Measurements from ENCODE around the gene RALGAPB. TPM values are rescaled to one million over a fixed set of nuclear protein-coding genes. Genes with fewer than 3 reads are reported as not detected.
"Not testable (repeated sequence)": the region's sequence is repeated elsewhere in the genome, so short reads cannot be mapped to it uniquely, and the experiment has no call there.

RALGAPB gene
- polyA plus RNA-seq, 3 donors, result 5.3 to 8.7 (median 6.2) TPM

DNA sequence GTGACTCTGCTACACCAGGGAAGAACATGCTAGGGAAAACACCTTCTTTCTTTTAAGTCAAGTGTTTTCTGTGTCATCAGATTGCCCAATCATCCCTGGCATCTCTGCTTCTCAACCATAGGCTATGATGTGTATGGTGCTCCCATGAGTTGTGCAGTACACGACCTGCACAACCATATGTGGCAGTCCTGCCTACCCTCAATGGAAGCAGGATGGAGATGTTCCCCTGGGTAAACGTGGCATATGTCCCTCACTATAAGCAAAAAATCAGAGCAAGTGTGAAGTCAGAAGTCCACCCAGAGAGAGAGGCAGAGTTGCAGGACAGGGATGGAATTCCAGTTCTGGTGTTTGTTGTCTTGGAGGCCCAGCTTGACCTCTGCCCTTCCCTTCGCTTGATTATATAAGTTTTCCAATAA is 27.3 kb upstream of the RALGAPB start:
- WGBS, 3 donors, result 82 to 91% (median 83%) methylated on average over 3 of the region's 3 CpGs
- no peak overlapping the region for H3K27ac ChIP-seq (ENCODE audit: low read depth, low read length)

DNA sequence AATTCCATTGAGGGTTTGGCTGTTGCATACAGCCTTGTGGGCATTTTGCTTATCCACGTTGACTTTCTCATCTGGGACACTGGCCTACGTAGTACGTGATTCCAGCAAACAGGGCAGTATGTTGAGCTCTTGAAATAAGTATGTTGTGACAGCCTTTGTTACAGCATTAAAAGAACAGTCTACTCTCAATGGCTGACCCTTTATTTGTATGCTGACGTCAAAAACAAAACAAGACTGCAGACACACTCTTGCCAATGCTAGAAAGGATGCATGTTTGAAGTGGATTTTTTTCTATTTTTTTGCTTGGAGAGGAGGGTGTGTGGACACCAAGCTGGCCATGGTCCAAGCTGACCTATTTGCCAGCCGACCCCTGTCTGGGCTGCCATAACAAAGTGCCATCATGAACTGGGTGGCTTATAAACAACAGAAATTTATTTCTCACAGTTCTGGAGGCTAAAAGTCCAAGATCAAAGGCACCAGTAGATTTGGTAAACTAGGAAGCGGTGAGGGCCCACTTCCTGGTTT is 26.7 kb upstream of the RALGAPB start:
- H3K27ac ChIP-seq (ENCODE audit: low read depth, low read length), result no peak overlapping the region
- WGBS, 3 donors, result 59 to 80% (median 74%) methylated on average over 6 of the region's 6 CpGs

DNA sequence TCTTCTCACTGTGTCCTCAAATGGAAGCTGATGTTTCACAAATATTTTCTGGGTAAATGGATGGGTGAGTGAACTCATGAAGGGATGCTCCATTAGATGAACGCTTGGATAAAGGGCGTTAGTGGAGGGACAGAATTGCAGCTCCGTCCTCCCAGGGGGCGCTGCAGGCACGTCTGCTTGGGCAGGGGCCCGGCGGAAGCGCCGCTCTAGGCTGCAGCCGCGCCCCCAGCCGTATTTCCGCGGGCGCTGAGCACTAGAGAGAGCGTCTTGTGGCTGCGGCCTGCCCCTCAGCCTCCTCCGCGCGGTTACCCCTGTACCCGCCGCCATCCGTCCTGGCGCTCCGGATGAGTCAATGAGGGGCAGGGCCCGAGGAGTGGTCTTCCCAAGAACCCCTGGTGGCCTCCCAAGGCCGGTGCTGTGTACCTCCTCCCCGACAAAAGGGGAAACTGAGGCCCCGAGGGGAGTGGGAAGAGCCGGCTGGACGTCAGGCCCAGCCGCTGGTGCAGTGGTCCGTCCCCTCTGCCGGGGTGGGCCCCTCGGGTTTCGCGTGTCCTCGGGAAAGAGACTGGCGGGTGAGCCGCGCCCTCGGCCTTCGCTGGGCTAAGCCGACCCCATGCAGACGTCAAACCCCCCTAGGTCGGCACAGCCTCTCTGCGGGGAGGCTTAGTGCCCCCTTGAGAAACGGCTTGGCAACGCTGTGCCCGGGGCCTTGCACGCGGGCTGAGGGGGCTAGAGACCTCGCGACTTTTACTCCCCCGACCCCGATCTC is 26.0 kb upstream of the RALGAPB start:
- WGBS, 3 donors, result 1 to 2% (median 2%) methylated on average over 52 to 56 of the region's 56 CpGs
- no peak overlapping the region for H3K27ac ChIP-seq (ENCODE audit: low read depth, low read length)

DNA sequence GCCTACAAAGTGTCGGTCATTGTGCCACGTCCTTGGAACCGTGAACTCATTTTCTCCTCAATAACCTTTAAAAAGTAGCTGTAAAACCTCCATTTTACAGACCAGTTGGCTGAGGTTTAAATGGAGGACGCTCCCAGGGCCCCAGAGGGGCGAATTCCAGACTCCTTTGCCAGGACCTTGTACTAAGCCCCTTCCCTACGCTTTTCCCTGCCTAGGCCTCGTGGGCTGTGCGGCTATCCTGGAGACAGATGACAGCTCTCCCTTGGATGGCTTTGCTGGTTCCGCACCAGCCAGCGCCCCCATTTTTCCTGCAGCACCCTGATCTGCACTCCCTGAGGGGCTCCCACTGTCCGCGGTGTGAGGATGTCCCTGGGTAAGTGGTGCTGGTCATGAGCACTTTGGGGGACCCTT is 25.4 kb upstream of the RALGAPB start:
- H3K27ac ChIP-seq (ENCODE audit: low read depth, low read length), result no peak overlapping the region
- WGBS, 3 donors, result 34 to 49% (median 48%) methylated on average over 12 of the region's 12 CpGs

- 84 to 87% (median 86%) methylated on average over 10 of the region's 10 CpGs for WGBS, 3 donors
- H3K27ac ChIP-seq (ENCODE audit: low read depth, low read length), result no peak overlapping the region
Observed at GRCh38 chr20:38447931-38448675, 24.5 kb upstream of the RALGAPB start.

DNA sequence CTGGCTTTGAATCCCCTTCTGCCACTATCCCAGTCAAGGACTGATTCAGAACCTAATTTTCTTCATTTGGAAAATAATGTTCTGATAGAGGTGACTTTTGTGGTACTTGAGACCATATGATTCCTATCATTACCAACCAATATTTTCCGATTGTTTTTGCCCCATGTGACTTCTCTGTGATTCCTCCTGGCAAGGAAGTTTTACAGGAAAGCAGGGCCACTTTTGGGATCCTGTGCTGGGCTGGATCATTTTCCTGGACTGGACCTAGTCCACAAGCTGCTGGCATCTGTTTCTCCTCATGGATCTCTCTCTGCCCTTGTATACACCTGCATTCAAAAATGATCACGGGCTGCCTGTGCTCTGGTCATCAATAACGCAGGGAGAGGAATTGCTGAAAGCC is 23.6 kb upstream of the RALGAPB start:
- WGBS, 3 donors, result 75 to 82% (median 81%) methylated on average over 3 of the region's 3 CpGs
- H3K27ac ChIP-seq (ENCODE audit: low read depth, low read length), result no peak overlapping the region

GRCh38 chr20:38450412-38450975 is 22.1 kb upstream of the RALGAPB start:
- WGBS, 3 donors, result 83 to 91% (median 88%) methylated on average over 7 of the region's 7 CpGs
- H3K27ac ChIP-seq (ENCODE audit: low read depth, low read length), result no peak overlapping the region

GRCh38 chr20:38452880-38453624 is 19.6 kb upstream of the RALGAPB start:
- H3K27ac ChIP-seq (ENCODE audit: low read depth, low read length), result no peak overlapping the region
- WGBS, 3 donors, result 79 to 87% (median 83%) methylated on average over 15 to 18 of the region's 19 CpGs

DNA sequence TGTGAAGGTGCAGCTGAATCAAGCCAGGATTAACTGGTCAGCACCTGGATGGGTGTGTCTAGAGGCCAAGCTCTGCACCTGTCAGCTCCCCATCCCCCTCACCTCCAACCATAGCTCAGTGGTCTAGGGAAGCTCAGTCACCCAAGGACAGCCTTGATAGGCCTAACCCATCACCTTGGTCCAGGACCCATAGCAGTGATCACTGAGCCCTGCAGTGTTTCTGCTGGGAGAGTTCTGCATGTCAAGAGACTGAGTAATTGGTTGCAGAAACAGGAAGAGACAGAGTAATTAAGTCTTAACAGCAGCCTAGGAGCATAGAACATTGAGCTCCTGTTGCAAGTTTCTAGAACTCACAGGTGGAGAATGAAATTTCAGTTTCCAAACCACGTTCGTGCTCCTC is 18.7 kb upstream of the RALGAPB start:
- H3K27ac ChIP-seq (ENCODE audit: low read depth, low read length), result no peak overlapping the region
- 89 to 93% (median 93%) methylated on average over 2 of the region's 2 CpGs for WGBS, 3 donors

DNA sequence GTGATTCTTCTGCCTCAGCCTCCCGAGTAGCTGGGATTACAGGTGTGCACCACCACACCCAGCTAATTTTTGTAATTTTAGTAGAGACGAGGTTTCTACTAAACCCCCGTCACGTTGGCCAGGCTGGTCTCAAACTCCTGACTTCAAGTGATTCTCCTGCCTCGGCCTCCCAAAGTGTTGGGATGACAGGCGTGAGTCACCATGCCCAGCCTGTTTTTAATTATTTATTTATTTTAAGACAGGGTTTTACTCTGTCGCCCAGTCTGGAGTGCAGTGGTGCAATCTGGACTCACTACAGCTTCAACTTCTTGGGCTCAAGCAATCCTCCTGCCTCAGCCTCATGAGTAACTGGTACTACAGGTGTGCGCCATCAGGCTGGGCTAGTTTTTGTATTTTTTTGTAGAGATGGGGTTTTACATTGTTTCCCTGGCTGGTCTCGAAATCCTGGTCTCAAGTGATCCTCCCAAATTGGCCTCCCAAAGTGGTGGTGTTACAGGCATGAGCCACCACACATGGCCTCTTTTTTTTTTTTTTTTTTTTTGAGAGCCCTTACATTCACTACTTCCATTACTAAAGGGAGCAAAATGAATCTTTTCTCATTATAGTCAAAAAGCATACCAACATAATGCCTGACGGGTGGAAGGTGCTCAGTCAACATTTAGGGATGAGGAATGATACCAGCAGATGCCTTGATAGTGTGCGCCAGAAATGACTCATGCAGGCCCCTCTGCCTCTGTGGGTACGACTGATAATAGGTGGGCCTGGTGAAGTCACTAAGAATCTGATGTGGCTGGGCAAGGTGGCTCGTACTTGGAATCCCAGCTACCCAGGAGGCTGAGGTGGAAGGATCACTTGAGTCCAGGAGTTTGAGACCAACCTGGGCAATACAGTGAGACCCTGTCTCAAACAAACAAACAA is 17.8 kb upstream of the RALGAPB start:
- H3K27ac ChIP-seq (ENCODE audit: low read depth, low read length), result no peak overlapping the region
- 91 to 95% (median 92%) methylated on average over 13 of the region's 13 CpGs for WGBS, 3 donors

GRCh38 chr20:38458314-38458713 is 14.3 kb upstream of the RALGAPB start:
- WGBS, 3 donors, result 90 to 95% (median 94%) methylated on average over 5 of the region's 5 CpGs
- no peak overlapping the region for H3K27ac ChIP-seq (ENCODE audit: low read depth, low read length)

DNA sequence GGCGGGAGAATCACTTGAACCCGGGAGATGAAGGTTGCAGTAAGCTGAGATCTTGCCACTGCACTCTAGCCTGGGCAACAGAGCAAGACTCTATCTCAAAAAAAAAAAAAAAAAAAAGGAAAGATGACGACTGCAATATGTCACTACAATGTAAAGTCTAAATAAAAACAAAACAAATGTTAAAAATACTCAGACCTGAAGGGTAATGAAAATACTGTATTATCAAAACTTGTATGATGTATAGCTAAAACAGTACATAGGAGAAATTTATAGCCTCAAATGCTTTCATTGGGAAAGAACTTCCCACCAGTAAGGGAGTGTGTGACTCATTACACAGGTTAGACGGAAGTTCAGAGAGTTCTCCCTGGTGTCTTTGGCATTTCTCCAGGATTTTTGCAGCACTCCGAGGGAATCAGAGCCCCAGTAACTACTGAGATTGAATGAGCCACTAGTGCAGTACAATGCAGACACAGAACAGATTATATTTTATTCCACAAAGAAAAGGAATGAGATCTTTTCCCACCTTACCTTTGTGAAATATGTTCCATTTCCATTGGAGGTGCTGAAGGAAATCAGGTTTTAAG is 12.5 kb upstream of the RALGAPB start:
- no peak overlapping the region for H3K27ac ChIP-seq (ENCODE audit: low read depth, low read length)

GRCh38 chr20:38460631-38461030 is 12.0 kb upstream of the RALGAPB start:
- WGBS, 3 donors, result 22% methylated on average over 1 of the region's 2 CpGs; no CpG with 5 or more reads in 2 of the 3 donors
- H3K27ac ChIP-seq (ENCODE audit: low read depth, low read length), result not testable (repeated sequence)

More for the DNA sequence above, 12.5 kb upstream of the RALGAPB start:
- WGBS, 3 donors, result 47 to 52% (median 49%) methylated on average over 5 of the region's 5 CpGs

GRCh38 chr20:38461167-38461566 is 11.5 kb upstream of the RALGAPB start:
- WGBS, 3 donors, result 85 to 94% (median 91%) methylated on average over 16 to 24 of the region's 33 CpGs
- not testable (repeated sequence) for H3K27ac ChIP-seq (ENCODE audit: low read depth, low read length)

DNA sequence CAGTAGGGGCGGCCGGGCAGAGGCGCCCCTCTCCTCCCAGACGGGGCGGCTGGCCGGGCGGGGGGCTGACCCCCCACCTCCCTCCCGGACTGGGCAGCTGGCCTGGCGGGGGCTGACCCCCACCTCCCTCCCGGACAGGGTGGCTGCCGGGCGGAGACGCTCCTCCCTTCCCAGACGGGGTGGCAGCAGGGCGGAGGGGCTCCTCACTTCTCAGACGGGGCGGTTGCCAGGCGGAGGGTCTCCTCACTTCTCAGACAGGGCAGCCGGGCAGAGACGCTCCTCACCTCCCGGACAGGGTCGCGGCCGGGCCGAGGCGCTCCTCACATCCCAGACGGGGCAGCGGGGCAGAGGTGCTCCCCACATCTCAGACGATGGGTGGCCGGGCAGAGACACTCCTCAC is 11.1 kb upstream of the RALGAPB start:
- not testable (repeated sequence) for H3K27ac ChIP-seq (ENCODE audit: low read depth, low read length)

GRCh38 chr20:38466171-38466570 is 6.5 kb upstream of the RALGAPB start:
- H3K27ac ChIP-seq (ENCODE audit: low read depth, low read length), result no peak overlapping the region
- 37 to 78% (median 77%) methylated on average over 2 of the region's 2 CpGs for whole genome bisulfite sequencing, 3 donors

More for the DNA sequence above, 11.1 kb upstream of the RALGAPB start:
- WGBS, 3 donors, result 89 to 92% (median 92%) methylated on average over 12 to 30 of the region's 30 CpGs

DNA sequence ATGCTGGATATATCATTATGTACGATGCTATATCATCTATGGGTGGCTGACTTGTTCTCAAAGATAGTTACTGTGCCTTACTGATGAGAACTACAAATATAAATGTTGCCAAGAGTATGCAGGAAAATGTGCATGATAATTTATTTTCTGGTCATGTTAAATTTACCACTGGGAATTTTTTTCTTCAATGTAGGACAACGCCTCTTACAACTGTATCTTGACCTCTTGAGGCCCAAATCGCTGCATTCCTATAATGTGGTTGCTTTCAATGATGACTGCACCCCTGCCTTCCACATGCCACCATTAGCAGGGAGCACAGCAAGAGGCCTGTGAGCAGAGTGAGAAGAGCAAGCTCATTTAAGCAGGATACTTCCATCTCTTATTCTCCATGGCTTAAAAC is 5.7 kb upstream of the RALGAPB start:
- WGBS, 3 donors, result 71 to 75% (median 74%) methylated on average over 3 of the region's 3 CpGs
- no peak overlapping the region for H3K27ac ChIP-seq (ENCODE audit: low read depth, low read length)

Data from adipose tissue (tissue), 3 donors.